ENCODE measurements around the gene COL4A5.

Gene COL4A5

DNA sequence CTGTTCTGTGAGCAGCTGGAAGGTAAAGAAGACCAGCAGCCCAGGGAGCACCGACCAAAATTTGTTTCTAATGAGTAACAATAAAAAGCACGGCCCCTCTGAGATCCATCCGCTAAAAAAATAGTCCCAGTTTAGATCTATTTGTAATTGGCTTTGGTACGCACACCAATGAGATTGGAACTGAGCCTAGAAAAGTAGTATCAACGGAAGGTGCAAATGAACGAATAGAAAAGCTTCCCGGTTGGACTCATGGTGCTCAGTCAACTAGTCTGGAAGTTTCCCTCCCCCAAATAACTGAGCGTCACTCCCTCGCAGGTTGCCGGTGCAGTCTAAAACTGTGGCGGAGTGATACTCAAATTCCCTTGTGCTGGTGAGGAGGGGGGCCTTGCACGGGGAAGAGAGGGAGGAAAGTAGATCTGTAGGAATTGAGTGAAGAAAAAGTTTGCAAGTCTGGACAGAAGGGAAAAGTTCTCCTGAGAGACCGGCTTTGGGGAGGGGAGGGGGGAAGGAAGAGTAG, at the start of gene COL4A5:
Gene COL4A5 (plus strand): TSS at position 413 of the 517 bp plus-strand sequence. CDS start 288 bp downstream, outside the sequence.
- DNase-seq = peak in 2 of 3 experiments; percentile 73 to 88

DNA sequence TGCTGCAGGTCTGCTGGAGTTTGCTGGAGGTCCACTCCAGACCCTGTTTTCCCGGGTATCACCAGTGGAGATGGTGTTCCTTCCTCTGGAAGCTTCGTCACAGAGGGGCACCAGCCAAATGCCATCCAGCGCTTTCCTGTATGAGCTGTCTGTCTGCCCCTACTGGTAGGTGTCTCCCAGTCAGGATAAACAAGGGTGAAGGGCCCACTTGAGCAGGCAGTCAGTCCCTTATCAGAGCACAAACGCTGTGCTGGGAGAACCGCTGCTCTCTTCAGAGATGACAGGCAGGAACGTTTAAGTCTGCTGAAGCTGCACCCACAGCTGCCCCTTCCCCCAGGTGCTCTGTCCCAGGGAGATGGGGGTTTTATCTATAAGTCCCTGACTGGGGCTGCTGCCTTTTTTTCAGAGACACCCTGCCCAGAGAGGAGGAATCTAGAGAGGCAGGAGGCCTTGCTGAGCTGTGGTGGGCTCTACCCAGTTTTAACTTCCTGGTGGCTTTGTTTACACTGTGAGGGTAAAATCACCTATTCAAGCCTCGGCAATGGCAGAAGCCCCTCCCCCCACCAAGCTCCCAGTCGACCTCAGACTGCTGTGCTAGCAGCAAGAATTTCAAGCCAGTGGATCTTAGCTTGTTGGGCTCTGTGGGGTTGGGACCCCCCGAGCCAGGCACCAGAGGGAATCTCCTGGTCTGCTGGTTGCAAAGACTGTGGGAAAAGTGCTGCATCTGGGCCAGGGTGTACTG, 48.5 kb upstream of the COL4A5 start:
- DNase-seq = peak in 1 of 3 experiments; percentile 3

DNA sequence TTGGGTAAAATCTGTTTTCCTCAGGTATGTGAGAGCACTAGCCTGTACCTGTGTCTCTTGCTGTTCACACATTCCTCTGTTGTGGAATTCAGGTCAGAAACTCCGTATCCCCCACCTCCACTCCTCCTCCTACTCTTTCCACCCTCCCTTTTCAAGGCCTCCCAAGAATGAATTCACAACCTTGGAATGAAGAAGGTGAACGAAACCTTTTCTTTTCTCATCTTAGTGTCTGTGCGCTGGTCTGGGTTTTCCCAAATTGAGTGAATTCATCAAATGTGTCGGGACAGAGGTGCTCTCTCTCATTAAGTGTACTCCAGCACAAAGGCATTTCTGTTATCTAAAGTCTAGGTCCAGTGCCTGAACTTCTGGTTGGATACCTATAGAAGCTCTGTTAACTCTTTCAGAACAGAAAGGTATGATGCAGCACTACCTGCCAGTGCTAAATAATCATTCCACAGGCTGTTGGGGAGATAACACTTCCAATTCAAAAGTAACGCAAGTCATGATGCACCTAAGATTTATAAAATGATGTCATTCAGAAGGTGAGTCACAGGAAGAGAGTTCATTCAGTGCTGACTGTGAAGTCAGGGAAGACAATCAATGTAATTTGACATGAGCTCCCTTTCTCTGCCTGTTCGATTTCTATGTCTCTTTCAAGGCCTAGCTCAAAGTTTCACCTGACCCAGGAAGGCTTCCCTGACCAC, 43.3 kb upstream of the COL4A5 start:
- DNase-seq = no peak

DNA sequence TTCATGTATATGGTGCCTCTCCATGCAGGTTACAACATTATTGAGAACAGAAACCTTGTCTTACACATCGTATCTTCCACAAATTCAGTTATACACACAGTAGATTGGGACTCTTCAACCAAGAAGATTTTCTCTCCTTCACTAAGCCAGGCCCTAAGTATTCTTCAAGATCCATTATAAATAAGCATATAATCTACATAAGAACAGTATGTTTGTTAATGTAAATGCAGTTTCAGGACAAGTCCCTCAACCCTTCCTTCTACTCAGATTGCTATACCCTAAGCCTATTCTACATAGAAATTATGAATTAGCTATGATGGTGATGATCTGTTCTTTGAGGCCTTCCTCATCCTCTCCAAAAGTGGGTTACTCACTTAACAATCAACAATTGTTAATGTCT, 42.7 kb upstream of the COL4A5 start:
- no peak for DNase-seq

DNA sequence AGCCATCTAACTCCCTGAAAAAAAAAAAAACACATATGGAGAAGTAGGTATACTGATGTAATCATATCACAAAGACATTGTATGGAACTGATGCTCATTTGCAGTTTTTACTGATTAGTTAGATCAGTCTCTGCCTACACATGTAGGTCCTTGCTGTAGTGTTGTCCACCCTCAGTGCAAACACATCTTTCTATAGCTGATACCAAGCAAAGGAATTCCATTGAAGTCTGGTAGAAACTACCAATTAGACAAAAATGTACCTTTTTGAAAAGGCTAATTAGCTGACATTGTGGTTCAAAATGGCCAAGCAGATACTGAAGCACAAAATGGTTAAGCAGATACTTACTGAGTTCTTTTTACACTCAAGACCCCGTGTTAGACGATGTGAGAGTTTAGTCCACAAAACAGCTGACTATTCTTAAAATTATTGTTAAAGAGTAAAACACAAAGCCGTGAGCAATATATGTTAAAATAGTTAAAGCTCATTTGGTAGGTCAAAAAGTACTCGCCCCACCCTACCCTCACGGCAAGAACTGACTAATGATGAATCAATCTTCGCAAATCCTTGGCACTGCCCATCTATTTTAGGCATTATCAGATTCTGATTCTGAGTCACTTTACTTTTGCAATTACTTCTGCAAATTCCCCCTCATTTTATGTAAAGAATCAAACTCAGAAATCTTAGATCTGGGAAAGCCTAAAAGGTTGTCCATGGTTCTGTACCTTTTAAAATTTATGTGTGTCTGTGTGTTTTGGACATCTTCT, 41.8 kb upstream of the COL4A5 start:
- DNase-seq = no peak

DNA sequence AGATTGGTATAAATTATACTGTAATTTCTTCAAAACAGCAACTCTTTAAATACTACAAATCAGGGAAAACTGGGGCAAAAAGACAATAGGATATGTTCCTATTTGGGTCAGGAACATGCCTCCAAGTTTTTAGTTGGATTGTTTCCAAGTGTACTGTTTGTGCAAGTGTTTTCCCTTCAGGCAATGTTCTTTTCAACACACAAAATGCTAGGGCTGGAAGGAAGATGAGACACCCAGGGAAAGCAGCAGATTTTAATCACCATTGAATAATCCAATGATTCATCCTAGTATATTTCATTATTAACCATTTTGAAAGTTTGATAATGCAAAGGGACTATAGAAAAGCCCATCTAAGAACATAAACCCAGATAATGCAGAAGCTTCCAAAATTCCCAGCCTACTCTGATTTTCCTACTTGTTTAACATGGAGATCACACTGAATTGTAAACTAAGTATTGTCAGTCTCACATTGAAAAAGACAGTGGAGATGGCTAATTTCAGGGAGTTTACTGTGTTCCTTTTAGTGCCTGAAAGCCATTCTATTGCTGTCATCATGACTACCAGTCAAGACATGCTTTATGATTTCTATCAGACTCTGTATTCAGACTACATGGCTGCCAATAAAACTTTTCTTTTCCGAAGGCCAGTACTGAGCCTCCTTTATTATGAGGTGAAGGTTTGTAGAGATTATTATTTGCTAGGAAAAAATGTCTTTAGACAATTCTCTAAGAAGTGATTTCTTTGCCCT, 40.0 kb upstream of the COL4A5 start:
- peak in 1 of 3 experiments; percentile 44 for DNase-seq

DNA sequence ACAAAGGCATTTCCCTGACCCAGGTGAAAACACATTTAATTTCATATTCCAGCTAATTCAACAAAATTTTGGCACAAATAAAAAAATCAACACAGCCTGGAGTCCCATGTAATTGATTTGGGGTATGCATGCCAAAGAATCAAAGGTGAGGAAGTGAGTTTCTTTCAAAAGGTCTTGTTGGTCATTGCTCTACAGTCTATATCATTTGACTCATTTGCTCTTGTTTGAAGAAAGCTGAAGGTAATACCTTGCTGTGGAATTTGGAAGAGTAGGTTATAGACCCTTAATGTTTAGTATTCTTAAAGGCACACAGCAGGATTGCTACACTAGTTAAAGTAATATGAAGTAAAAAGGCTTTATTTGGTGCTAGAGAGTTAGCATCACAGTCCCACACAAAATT, 26.9 kb upstream of the COL4A5 start:
- no peak for DNase-seq

DNA sequence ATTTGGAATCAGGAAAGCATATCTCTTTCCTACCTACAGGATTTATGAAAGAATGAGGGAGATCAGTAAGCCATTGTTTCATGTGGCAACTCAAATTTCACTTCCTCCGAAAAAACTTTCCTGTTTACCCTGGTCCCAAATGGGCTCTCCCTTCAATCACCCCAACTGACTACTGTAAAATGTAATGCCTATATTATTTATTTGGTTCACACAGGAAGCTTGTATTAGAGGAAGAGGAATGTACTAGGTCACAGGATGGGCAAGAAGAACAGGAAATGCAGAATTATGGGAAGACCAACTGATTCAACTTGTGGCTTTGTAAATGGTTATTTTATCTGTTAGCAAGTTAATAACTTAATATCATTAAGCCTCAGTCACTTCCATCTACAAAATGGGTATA, 24.5 kb upstream of the COL4A5 start:
- no peak for DNase-seq

DNA sequence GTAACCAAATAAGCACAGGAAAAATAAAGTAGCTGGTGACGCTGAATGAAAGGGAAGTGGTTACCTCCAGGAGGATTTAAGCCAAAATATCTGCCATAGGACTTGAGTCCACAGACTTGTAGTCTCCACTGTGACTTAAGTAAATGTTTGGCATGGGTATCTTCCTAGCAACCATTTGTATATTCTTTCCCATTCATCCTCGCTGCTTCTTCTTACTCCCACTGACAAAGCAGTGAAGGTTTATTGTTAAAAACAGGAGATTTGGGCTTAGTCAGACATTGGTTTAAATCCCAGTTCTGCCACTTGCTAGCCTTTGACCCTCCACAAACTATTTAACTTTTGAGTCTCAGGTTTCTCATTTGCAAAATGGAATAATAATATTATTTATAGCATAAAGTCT, 23.7 kb upstream of the COL4A5 start:
- no peak for DNase-seq

DNA sequence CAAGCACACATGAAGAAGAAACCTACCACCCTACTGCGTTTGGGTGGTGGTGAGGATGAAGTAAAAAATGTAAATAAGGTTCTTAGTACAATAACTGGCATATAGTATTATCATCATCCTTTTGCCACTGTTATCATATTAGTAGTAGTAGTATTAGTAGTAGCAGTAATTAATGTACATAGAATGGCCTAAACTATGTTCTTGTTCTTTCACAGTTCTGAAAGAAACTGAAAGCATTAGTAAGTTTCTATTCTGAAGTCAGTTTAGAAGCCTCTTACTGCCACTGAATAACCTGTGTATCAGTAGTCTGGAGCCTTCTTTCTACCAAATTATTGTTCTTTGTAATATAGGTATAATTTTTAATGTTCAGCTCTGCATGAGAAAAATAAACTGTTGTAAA, 22.4 kb upstream of the COL4A5 start:
- no peak for DNase-seq

DNA sequence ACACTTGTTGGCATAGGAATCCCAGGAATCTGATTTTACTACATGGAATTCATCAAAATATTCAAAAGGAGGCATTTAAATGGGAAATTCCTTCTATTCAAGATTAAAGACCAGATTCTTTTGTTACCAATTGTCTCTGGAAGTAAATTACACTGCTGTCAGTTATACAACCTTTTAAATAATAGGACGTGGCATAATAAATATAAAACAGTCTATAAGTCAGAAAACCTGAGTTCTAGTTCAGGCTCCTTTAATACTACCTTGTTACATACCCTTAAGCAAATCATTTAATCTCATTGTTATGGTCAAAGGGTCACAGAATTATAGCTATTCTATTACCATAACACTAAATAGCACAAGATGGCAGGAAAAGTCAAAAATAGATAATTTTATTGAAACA, 20.2 kb upstream of the COL4A5 start:
- DNase-seq = no peak

DNA sequence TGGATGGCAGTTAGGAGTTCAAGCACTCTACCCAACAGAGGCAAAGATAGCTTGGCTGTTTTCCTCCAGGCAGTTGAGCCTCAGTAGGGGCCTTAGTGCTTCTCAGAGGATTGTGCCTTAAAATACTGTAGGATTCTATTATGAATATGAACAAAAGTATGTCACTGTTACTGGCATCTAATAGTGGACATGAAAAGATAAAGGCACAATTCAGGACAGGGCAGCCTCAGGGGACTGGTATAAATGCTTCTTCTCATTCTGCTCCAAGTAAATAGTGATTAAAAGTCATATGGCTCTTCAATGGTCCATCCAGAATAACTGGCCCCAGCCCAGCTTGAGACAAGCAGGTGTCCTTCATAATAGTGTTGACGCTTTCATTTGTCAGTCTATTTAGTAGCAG, 19.2 kb upstream of the COL4A5 start:
- DNase-seq = peak in 2 of 3 experiments; percentile 21 to 67

DNA sequence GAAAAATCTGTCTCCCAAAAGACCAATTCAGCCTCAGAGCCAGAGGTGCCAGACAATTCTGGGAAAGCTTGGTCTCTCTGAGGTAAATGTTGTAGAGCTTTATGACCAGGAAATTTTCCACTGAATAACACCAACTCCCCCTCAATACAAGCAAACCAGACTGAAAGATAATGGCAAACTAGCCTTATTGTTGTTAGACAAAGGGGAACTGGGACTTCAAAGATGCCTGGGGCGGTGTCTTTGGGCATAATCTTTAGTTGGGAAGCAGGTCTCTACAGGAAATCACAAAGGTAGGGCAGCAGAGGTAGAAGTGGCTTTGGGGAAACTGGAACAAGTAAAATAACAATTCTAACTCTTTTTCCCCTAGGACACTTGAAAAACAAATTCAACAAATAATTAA, 13.4 kb upstream of the COL4A5 start:
- DNase-seq = peak in 2 of 3 experiments; percentile 9 to 59

DNA sequence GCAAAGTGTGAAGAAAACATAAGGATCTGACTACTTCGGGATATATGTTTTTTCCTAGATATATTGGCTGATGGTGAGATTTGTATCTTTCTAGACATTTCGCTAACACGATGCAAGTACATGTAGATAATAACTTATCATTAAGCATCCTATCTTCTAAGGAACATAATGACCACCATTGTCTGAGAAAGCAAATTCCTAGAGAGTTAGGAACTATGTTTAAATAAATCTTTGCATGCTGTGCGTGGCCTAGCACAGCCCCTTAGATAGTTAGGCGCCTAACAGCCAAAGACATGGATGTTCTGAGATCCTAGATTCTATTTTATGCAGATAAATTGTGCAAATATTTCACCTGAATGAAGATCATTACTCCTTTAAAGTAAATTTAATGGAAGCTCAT, 4.4 kb upstream of the COL4A5 start:
- no peak for DNase-seq

DNA sequence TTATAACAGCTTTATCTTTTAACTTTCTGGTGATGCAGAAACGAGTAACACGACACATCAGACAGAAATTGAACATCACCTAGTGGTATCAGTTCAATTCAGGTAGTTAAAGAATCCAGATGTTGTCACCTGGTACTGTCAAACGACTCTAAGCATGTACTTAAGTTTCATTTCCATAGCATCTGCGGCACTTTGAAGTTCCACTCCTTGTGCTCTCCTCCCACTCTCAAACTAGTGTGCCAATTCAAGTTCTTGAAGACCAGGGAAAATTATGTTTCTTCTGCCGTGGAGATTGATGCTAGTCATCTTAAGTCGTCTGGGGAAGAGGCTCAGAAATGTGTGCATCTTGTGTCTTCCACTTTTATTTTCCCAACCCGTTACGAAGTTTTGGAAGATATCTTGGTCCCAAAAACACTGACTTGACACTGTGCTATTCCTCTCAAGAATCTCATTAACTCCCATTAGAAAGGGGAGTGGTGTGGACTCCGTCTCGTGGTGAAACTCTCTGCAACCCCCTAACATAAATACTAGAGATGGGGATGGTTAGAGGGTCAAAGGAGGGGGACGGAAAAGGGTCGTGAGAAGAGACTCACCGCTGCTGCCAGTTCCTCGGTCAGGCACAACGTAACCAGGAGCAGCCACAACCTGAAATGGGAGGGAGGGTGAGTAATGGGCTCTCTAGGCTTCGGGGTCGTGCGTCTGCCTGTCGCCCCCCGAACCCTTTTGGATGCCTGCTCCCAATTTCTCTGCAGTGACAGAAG, 2.1 kb upstream of the COL4A5 start:
- DNase-seq = no peak

DNA sequence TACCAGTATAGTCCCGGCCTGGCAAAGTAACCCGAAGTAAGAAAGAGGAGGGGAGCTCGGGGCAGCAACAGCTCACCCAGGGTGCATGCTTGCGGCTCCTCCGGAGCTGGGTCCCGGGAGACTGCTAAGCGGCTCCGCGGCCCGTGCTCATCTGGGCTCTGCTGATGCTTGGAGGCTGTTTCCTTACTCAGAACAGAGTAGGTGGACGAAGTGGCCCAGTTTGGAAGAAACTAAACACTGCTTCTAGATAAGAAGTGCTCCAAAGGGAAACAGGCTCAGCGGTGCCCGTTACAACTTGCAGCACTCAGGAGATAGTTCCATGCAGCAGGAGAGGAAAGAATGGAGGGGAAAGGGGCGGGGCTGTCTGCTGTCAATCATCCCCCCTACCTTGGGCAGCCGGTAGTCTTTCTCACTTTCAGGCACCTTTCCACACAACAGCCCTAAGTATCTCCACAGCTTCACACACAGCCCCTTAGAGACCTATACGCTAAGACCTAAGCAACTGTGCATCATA, 1.5 kb upstream of the COL4A5 start, which contains the start of gene COL4A6:
Gene COL4A6 (minus strand): TSS at position 313 of the 514 bp plus-strand sequence. CDS start 226 bp downstream, at position 87.
- no peak for DNase-seq

DNA sequence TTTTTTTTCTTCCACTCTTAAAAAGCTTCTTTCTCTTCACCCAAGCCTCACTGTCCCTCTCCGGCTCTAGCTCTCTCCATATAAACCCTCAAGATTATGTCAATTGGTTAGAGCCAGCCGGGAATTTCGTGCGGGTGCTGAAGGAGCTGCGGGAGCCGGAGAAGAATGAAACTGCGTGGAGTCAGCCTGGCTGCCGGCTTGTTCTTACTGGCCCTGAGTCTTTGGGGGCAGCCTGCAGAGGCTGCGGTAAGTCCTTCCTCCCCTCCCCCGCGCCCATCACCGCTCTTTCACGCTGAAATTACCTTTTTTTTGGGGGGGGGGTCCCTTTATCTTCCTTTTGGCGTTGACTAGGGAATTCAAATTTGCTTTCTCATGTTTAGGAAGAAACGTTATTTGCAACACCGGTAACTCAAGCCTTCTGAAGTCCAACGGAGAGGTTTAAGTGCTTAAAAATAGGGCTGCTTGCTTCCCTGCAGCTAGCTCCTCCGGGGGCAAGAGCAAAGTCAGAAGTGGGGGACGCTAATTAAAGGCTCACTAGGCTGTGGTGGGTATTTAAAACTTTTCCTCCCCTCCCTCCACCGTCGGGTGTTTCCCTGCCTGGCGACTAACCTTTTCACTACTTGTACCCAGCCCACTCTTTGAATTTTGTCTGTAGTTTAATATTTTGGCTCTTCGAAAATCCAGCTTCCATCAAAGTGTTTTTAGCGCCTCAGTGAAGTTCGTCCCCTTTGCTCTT, 491 bp downstream of the COL4A5 start:
- peak in 2 of 3 experiments; percentile 44 to 76 for DNase-seq

DNA sequence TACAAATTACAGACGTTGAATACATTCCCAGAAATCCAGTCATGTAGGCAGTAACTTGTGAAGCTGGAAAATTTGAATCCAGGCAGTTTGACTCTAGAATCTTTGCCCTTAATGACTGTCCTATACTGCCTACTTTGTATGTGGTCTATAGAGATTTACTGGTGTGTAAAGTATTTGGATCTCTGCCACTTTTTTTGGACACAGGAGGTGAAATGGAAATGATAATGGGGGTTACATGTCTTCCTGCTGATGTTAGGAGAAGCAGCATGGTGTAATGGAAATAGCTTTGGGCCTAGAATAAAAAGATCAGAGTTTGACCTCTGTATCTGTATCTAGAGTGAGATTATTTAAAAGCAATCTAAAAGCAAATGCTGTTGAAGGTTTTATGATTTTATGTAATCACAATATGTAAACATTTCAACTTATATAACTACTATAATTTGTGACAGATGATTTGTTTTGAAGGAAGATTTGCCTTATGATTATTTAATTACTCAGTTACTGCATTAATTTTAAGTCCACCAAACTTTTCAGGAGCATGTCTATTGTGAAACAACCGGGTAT, 3.3 kb downstream of the COL4A5 start:
- DNase-seq = peak in 1 of 3 experiments; percentile 17

DNA sequence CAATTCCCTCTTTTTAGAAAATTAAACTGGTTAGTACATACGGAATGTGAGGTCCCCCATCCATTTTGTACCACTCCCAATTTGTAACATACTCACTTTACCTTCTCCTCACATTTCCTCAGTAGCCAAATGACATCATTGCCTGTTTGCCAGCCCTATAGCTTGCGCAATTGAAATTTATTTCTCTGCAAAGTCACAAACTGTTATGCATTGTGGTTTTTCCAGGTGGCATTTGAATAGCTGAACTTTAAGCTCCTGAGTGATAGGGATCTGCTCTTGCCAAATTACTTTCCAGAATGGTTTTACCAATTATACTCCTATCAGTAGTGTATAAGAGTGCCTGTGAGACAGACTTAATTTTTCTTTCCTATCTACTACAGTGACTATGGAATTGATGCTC, 7.7 kb downstream of the COL4A5 start:
- no peak for DNase-seq

DNA sequence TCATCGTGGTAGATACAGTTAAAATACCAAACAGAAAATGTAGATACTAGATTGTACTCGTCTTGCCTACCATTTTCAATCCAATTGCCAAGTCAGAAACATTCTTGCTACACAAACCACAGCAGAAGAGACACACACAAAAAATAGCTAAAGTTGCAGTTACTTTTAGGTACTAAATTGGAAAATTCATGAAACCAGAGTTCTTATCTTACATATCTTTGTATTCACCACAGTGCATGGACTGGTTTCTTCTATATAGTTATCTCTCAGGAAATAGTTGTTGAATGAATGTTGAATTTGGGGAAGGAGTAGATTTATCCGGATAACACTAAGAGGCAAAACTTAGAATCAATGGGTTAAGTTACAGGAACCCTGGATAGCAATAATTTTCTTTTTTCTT, 14.2 kb downstream of the COL4A5 start:
- no peak for DNase-seq

Data from NCI-H1417 (cell line).